ENCODE measurements around the gene EFCAB13. TPM values are rescaled to one million over a fixed set of nuclear protein-coding genes. Genes with fewer than 3 reads are reported as not detected.

Gene EFCAB13
- polyA plus RNA-seq, 2 of the 4 experiments (the other 2 are of a cell fraction): 2.9 to 6.0 TPM

GRCh38 chr17:47274319-47275069, 49.3 kb upstream of the EFCAB13 start (continued):
- TF ChIP-seq MAZ (IDR thresholded peaks at IDR 0.05; ENCODE audit: borderline replicate concordance, low read depth, low read length): no peak

GRCh38 chr17:47275245-47275984, 48.3 kb upstream of the EFCAB13 start:
- Histone ChIP-seq H3K27ac (peak overlapping the region in 1 of 2 experiments; percentile 30; a peak in 1 of 6 replicates), H3K4me3 (no peak overlapping the region), H3K4me1 (peaks cover 12% of the 10 kb centered on the region; the same call in 2 of the 3 replicates), H3K4me2 (no peak overlapping the region), H3K9me3 (no peaks in the 10 kb centered on the region)
- 69% methylated on average over 13 of the region's 13 CpGs for WGBS (ENCODE audit: missing lambda C conversion rate)
- DNase-seq (ENCODE audit: low read depth in 1 of 2, low spot score in 1 of 2): no peak
- POLR2A ChIA-PET: no interaction called here
- TF ChIP-seq TP53 (CRISPR knock-in tag; IDR thresholded peaks at IDR 0.05) (no peak), MAFK (IDR thresholded peaks at IDR 0.05; ENCODE audit: partially characterized antibody) (no peak), TFCP2L1 (CRISPR knock-in tag; IDR thresholded peaks at IDR 0.05) (no peak), RFX5 (IDR thresholded peaks at IDR 0.05) (no peak), HOXB5 (CRISPR knock-in tag; IDR thresholded peaks at IDR 0.05) (no peak), MYC (IDR thresholded peaks at IDR 0.05; ENCODE audit: borderline replicate concordance, low read length) (no peak), FOXS1 (CRISPR knock-in tag; IDR thresholded peaks at IDR 0.05) (no peak), HDAC2 (IDR thresholded peaks at IDR 0.05) (no peak), RNF2 (IDR thresholded peaks at IDR 0.05; ENCODE audit: borderline replicate concordance, low read depth) (no peak), EHF (CRISPR knock-in tag; IDR thresholded peaks at IDR 0.05) (no peak), ATOH8 (CRISPR knock-in tag; IDR thresholded peaks at IDR 0.05; ENCODE audit: low read depth) (no peak), EHMT2 (IDR thresholded peaks at IDR 0.05; ENCODE audit: low read depth) (no peak)
- TF ChIP-seq, protein P1, sequence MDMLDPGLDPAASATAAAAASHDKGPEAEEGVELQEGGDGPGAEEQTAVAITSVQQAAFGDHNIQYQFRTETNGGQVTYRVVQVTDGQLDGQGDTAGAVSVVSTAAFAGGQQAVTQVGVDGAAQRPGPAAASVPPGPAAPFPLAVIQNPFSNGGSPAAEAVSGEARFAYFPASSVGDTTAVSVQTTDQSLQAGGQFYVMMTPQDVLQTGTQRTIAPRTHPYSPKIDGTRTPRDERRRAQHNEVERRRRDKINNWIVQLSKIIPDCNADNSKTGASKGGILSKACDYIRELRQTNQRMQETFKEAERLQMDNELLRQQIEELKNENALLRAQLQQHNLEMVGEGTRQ (IDR thresholded peaks at IDR 0.05): no peak
- ATAC-seq: no peak
- CTCF ChIA-PET: interaction anchor here (1.4 to 2.8 kb wide), 3 partner anchors 40 to 48 kb away, joined by 3 to 9 read pairs (median 6); no protein-coding TSS in a partner anchor
- FAIRE-seq: no peak

- POLR2A ChIA-PET: no interaction called here
- peak overlapping the region in 1 of 2 experiments; percentile 13; a peak in 1 of 6 replicates for H3K27ac ChIP-seq
- WGBS (ENCODE audit: missing lambda C conversion rate): 68% methylated on average over 3 of the region's 3 CpGs
- no peak for ATAC-seq
- H3K4me2 ChIP-seq: 0 out of 3 replicates have a peak overlapping the region, but pooled peaks have one; percentile 18
- no peak overlapping the region for H3K4me3 ChIP-seq
- peaks cover 12% of the 10 kb centered on the region; the same call in 2 of the 3 replicates for H3K4me1 ChIP-seq
- CTCF ChIA-PET: interaction anchor here (1.2 to 2.8 kb wide), 4 partner anchors 11 to 49 kb away, joined by 3 to 9 read pairs (median 4); no protein-coding TSS in a partner anchor
- no peak for FAIRE-seq
- TF ChIP-seq, protein P2, sequence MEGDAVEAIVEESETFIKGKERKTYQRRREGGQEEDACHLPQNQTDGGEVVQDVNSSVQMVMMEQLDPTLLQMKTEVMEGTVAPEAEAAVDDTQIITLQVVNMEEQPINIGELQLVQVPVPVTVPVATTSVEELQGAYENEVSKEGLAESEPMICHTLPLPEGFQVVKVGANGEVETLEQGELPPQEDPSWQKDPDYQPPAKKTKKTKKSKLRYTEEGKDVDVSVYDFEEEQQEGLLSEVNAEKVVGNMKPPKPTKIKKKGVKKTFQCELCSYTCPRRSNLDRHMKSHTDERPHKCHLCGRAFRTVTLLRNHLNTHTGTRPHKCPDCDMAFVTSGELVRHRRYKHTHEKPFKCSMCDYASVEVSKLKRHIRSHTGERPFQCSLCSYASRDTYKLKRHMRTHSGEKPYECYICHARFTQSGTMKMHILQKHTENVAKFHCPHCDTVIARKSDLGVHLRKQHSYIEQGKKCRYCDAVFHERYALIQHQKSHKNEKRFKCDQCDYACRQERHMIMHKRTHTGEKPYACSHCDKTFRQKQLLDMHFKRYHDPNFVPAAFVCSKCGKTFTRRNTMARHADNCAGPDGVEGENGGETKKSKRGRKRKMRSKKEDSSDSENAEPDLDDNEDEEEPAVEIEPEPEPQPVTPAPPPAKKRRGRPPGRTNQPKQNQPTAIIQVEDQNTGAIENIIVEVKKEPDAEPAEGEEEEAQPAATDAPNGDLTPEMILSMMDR (IDR thresholded peaks at IDR 0.05): no peak
- TF ChIP-seq NPAS2 (CRISPR knock-in tag; IDR thresholded peaks at IDR 0.05; ENCODE audit: borderline replicate concordance): no peak
- TF ChIP-seq FOSB (CRISPR knock-in tag; IDR thresholded peaks at IDR 0.05): no peak
- TF ChIP-seq HOXB5 (CRISPR knock-in tag; IDR thresholded peaks at IDR 0.05): no peak
- TF ChIP-seq, protein P3, sequence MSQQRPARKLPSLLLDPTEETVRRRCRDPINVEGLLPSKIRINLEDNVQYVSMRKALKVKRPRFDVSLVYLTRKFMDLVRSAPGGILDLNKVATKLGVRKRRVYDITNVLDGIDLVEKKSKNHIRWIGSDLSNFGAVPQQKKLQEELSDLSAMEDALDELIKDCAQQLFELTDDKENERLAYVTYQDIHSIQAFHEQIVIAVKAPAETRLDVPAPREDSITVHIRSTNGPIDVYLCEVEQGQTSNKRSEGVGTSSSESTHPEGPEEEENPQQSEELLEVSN (IDR thresholded peaks at IDR 0.05; ENCODE audit: borderline replicate concordance, low read depth): no peak
- TF ChIP-seq PBX3 (IDR thresholded peaks at IDR 0.05): no peak
- no peak for TF ChIP-seq CBX8 (IDR thresholded peaks at IDR 0.05)
- no peak for TF ChIP-seq FOSL2 (IDR thresholded peaks at IDR 0.05)
- no peak for TF ChIP-seq FOSL2 (CRISPR knock-in tag; IDR thresholded peaks at IDR 0.05)
- no peaks in the 10 kb centered on the region for H3K9me3 ChIP-seq
- DNase-seq (ENCODE audit: low read depth in 1 of 2, low spot score in 1 of 2): no peak
These were observed 47.3 kb upstream of the EFCAB13 start for GRCh38 chr17:47276444-47276843.

Data from A549 (cell line).